ENCODE results near the gene THSD4.

- TF ChIP-seq, protein P1, sequence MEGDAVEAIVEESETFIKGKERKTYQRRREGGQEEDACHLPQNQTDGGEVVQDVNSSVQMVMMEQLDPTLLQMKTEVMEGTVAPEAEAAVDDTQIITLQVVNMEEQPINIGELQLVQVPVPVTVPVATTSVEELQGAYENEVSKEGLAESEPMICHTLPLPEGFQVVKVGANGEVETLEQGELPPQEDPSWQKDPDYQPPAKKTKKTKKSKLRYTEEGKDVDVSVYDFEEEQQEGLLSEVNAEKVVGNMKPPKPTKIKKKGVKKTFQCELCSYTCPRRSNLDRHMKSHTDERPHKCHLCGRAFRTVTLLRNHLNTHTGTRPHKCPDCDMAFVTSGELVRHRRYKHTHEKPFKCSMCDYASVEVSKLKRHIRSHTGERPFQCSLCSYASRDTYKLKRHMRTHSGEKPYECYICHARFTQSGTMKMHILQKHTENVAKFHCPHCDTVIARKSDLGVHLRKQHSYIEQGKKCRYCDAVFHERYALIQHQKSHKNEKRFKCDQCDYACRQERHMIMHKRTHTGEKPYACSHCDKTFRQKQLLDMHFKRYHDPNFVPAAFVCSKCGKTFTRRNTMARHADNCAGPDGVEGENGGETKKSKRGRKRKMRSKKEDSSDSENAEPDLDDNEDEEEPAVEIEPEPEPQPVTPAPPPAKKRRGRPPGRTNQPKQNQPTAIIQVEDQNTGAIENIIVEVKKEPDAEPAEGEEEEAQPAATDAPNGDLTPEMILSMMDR (IDR thresholded peaks at IDR 0.05) = no peak
- TF ChIP-seq POLR2A (IDR thresholded peaks at IDR 0.05) (no peak), POLR2AphosphoS5 (IDR thresholded peaks at IDR 0.05; ENCODE audit: insufficient read depth in 1 of 2, low read depth in 1 of 2) (no peak)
These were observed 447.0 kb downstream of the THSD4 start for GRCh38 chr15:71562251-71562650.
